NCI-H2081 treated with DMSO at 0.1 percent for 48 hours (cell line): ENCODE data around the gene ITSN2.
"Not testable (repeated sequence)": the region's sequence is repeated elsewhere in the genome, so short reads cannot be mapped to it uniquely, and the experiment has no call there.

Experiments used
- DNase-seq: peaks from one replicate; lab custom pipeline; 2025; lab: John Stamatoyannopoulos, UW

Gene ITSN2

GRCh38 chr2:24362253-24362652 is 1.9 kb upstream of the ITSN2 start:
- no peak for DNase-seq

- DNase-seq, result no peak
Observed at GRCh38 chr2:24360963-24361330, 611 bp upstream of the ITSN2 start.

- no peak for DNase-seq
Observed at GRCh38 chr2:24359129-24360049, 947 bp downstream of the ITSN2 start.

- DNase-seq, result not testable (repeated sequence)
Observed at GRCh38 chr2:24357767-24358166, 2.6 kb downstream of the ITSN2 start.

GRCh38 chr2:24357115-24357514 is 3.2 kb downstream of the ITSN2 start:
- DNase-seq, result not testable (repeated sequence)

- DNase-seq, result no peak
Observed at GRCh38 chr2:24354957-24355356, 5.4 kb downstream of the ITSN2 start.

GRCh38 chr2:24354395-24354794 is 5.9 kb downstream of the ITSN2 start:
- no peak for DNase-seq

GRCh38 chr2:24353973-24354372 is 6.4 kb downstream of the ITSN2 start:
- DNase-seq, result no peak

- DNase-seq, result no peak
Observed at GRCh38 chr2:24353364-24353763, 7.0 kb downstream of the ITSN2 start.

GRCh38 chr2:24352664-24353063 is 7.7 kb downstream of the ITSN2 start:
- DNase-seq, result no peak

GRCh38 chr2:24351981-24352380 is 8.4 kb downstream of the ITSN2 start:
- DNase-seq, result no peak

GRCh38 chr2:24351627-24351938 is 8.8 kb downstream of the ITSN2 start:
- DNase-seq, result no peak

- no peak for DNase-seq
Observed at GRCh38 chr2:24350826-24351626, 9.3 kb downstream of the ITSN2 start.

GRCh38 chr2:24349097-24349496 is 11.2 kb downstream of the ITSN2 start:
- DNase-seq, result no peak

GRCh38 chr2:24345937-24346336 is 14.4 kb downstream of the ITSN2 start:
- DNase-seq, result no peak

GRCh38 chr2:24343225-24343882 is 17.0 kb downstream of the ITSN2 start:
- DNase-seq, result no peak

- no peak for DNase-seq
Observed at GRCh38 chr2:24342110-24342910, 18.0 kb downstream of the ITSN2 start.

GRCh38 chr2:24339856-24340262 is 20.5 kb downstream of the ITSN2 start:
- DNase-seq, result no peak

- not testable (repeated sequence) for DNase-seq
Observed at GRCh38 chr2:24339098-24339497, 21.2 kb downstream of the ITSN2 start.

- no peak for DNase-seq
Observed at GRCh38 chr2:24337890-24338289, 22.4 kb downstream of the ITSN2 start.

GRCh38 chr2:24336811-24337210 is 23.5 kb downstream of the ITSN2 start:
- no peak for DNase-seq

GRCh38 chr2:24334245-24334633 is 26.1 kb downstream of the ITSN2 start:
- DNase-seq, result no peak
